Activated CD8-positive, alpha-beta T cell treated with anti-CD3 and anti-CD28 coated beads, Interleukin-2, amount 10 ng/mL, durations not matched to agents 7 days and 5 days (primary cell): Measurements from ENCODE around the gene POLG2. TPM values are rescaled to one million over a fixed set of nuclear protein-coding genes. Genes with fewer than 3 reads are reported as not detected.
A peak's percentile ranks its signal among the peaks of the same experiment; 100 is the strongest.

Experiments
- ATAC-seq: fragments of 150-1000 bp; cut with Tn5 transposase; one replicate; pipeline ENCODE4 v1.10.0; 2021; ENCODE audit warnings: moderate library complexity
- CTCF ChIA-PET: fragments of 350-600 bp; sonication (Branson Sonifier 250); formaldehyde crosslinking; loops from one replicate; lab custom pipeline; 2021; ENCODE audit warnings: antibody characterized with exemption; lab: Charles Lee
- POLR2A ChIA-PET: fragments of 350-600 bp; sonication (Branson Sonifier 250); formaldehyde crosslinking; loops from one replicate; lab custom pipeline; 2021; ENCODE audit warnings: antibody characterized with exemption; lab: Charles Lee
- DNase-seq: peaks from one replicate; pipeline ENCODE4 v3.0.0-alpha.2; 2020
- H3K27ac Mint-ChIP-seq: one replicate; pipeline ENCODE4 v1.8.0; 2021; ENCODE audit warnings: mild to moderate bottlenecking, mixed read lengths
- H3K27me3 Mint-ChIP-seq: one replicate; pipeline ENCODE4 v1.8.0; 2021; ENCODE audit warnings: low read depth, mixed read lengths
- H3K36me3 Mint-ChIP-seq: one replicate; pipeline ENCODE4 v1.8.0; 2021; ENCODE audit warnings: low read depth, mixed read lengths
- H3K4me1 Mint-ChIP-seq: one replicate; pipeline ENCODE4 v1.8.0; 2021; ENCODE audit warnings: low read depth, mixed read lengths
- H3K4me3 Mint-ChIP-seq: one replicate; pipeline ENCODE4 v1.8.0; 2021; ENCODE audit warnings: mild to moderate bottlenecking, mixed read lengths
- H3K9me3 Mint-ChIP-seq: one replicate; pipeline ENCODE4 v1.8.0; 2022; ENCODE audit warnings: mixed read lengths; ENCODE audit not compliant: insufficient read depth
- total RNA-seq, 2 experiments: library from RNA; stranded (reverse); gene quantifications; one replicate each; pipeline ENCODE4 v1.2.3, GENCODE V29; 2021

The POLG2 gene
- total RNA-seq, 2 experiments from 2014 or later = 31.3 to 33.7 TPM

- DNase-seq (no peak), ATAC-seq (no peak)
- H3K36me3 Mint-ChIP-seq = peaks cover 67% of the 10 kb centered on the region
- H3K9me3 Mint-ChIP-seq = no peaks in the 10 kb centered on the region
- ChIA-PET CTCF (interaction anchor here (0.9 to 1.0 kb wide), 2 partner anchors 13 to 117 kb away, joined by 3 read pairs; no protein-coding TSS in a partner anchor), POLR2A (interaction anchor here (0.8 kb wide), 1 partner anchor 25 kb away, joined by 4 read pairs; the partner anchor contains the start of gene CEP95)
- H3K4me1 Mint-ChIP-seq = no peaks in the 10 kb centered on the region
- no peak overlapping the region for H3K4me3 Mint-ChIP-seq
- no peak overlapping the region for H3K27ac Mint-ChIP-seq
- no peaks in the 10 kb centered on the region for H3K27me3 Mint-ChIP-seq
Observed at GRCh38 chr17:64531955-64532371, 35.1 kb upstream of the POLG2 start.

- Mint-ChIP-seq H3K27ac (no peak overlapping the region), H3K4me1 (no peaks in the 10 kb centered on the region), H3K4me3 (no peak overlapping the region), H3K36me3 (peaks cover 65% of the 10 kb centered on the region), H3K27me3 (no peaks in the 10 kb centered on the region), H3K9me3 (no peaks in the 10 kb centered on the region)
- CTCF ChIA-PET = interaction anchor here (1.2 kb wide), 1 partner anchor 14 kb away, joined by 3 read pairs; no protein-coding TSS in a partner anchor
- DNase-seq (no peak), ATAC-seq (no peak)
- POLR2A ChIA-PET = interaction anchor here (1.7 kb wide), 1 partner anchor 23 kb away, joined by 4 read pairs; the partner anchor contains the start of genes CEP95 and DDX5
Observed at GRCh38 chr17:64529221-64529620, 32.4 kb upstream of the POLG2 start.

GRCh38 chr17:64527914-64528313 is 31.1 kb upstream of the POLG2 start:
- Mint-ChIP-seq H3K4me1 (no peaks in the 10 kb centered on the region), H3K27ac (no peak overlapping the region), H3K36me3 (peaks cover 64% of the 10 kb centered on the region), H3K4me3 (no peak overlapping the region), H3K9me3 (no peaks in the 10 kb centered on the region), H3K27me3 (no peaks in the 10 kb centered on the region)
- POLR2A ChIA-PET = no interaction called here
- no peak for DNase-seq
- CTCF ChIA-PET = interaction anchor here (0.9 kb wide), 1 partner anchor 13 kb away, joined by 3 read pairs; no protein-coding TSS in a partner anchor
- no peak for ATAC-seq

GRCh38 chr17:64520359-64520758 is 23.5 kb upstream of the POLG2 start:
- POLR2A ChIA-PET = interaction anchor here (1.2 to 2.6 kb wide), 3 partner anchors 13 to 15 kb away, joined by 3 to 12 read pairs (median 4); partner anchors contain the start of genes CEP95 and DDX5

GRCh38 chr17:64519601-64520000 is 22.7 kb upstream of the POLG2 start:
- Mint-ChIP-seq H3K27me3 (no peaks in the 10 kb centered on the region), H3K4me1 (peaks cover 2% of the 10 kb centered on the region), H3K4me3 (no peak overlapping the region), H3K9me3 (no peaks in the 10 kb centered on the region), H3K27ac (no peak overlapping the region), H3K36me3 (peaks cover 48% of the 10 kb centered on the region)
- DNase-seq (no peak), ATAC-seq (no peak)
- ChIA-PET CTCF (interaction anchor here (1.0 to 1.2 kb wide), 2 partner anchors 12 to 99 kb away, joined by 3 read pairs; no protein-coding TSS in a partner anchor), POLR2A (interaction anchor here (1.5 to 2.6 kb wide), 2 partner anchors 12 to 14 kb away, joined by 4 to 12 read pairs; partner anchors contain the start of genes CEP95 and DDX5)

More at GRCh38 chr17:64520359-64520758, 23.5 kb upstream of the POLG2 start:
- H3K4me3 Mint-ChIP-seq = no peak overlapping the region
- no peaks in the 10 kb centered on the region for H3K27me3 Mint-ChIP-seq
- DNase-seq (no peak), ATAC-seq (no peak)
- no peaks in the 10 kb centered on the region for H3K4me1 Mint-ChIP-seq
- H3K27ac Mint-ChIP-seq = no peak overlapping the region
- H3K36me3 Mint-ChIP-seq = peaks cover 45% of the 10 kb centered on the region
- no peaks in the 10 kb centered on the region for H3K9me3 Mint-ChIP-seq
- CTCF ChIA-PET = interaction anchor here (1.0 to 1.1 kb wide), 2 partner anchors 30 to 100 kb away, joined by 3 read pairs; no protein-coding TSS in a partner anchor

GRCh38 chr17:64515829-64516228 is 19.0 kb upstream of the POLG2 start:
- no peak for ATAC-seq
- Mint-ChIP-seq H3K4me1 (peaks cover 8% of the 10 kb centered on the region), H3K4me3 (no peak overlapping the region), H3K27ac (no peak overlapping the region), H3K36me3 (peaks cover 67% of the 10 kb centered on the region), H3K9me3 (no peaks in the 10 kb centered on the region), H3K27me3 (no peaks in the 10 kb centered on the region)
- ChIA-PET CTCF (interaction anchor here (0.8 to 2.1 kb wide), 5 partner anchors 9 to 96 kb away, joined by 3 to 6 read pairs (median 3); partner anchors contain the start of gene CEP95), POLR2A (interaction anchor here (0.8 to 2.2 kb wide), 2 partner anchors 9 to 14 kb away, joined by 3 to 17 read pairs; partner anchors contain the start of genes CEP95 and DDX5)
- no peak for DNase-seq

GRCh38 chr17:64515419-64515818 is 18.6 kb upstream of the POLG2 start:
- CTCF ChIA-PET = interaction anchor here (0.8 to 2.1 kb wide), 6 partner anchors 9 to 134 kb away, joined by 3 to 6 read pairs (median 4); partner anchors contain the start of gene CEP95
- Mint-ChIP-seq H3K4me3 (no peak overlapping the region), H3K9me3 (no peaks in the 10 kb centered on the region), H3K4me1 (peaks cover 8% of the 10 kb centered on the region), H3K27ac (peak overlapping the region; percentile 14), H3K27me3 (no peaks in the 10 kb centered on the region), H3K36me3 (peaks cover 68% of the 10 kb centered on the region)
- POLR2A ChIA-PET = interaction anchor here (0.8 to 2.2 kb wide), 2 partner anchors 9 to 13 kb away, joined by 3 to 17 read pairs; partner anchors contain the start of genes CEP95 and DDX5
- DNase-seq (no peak), ATAC-seq (no peak)

GRCh38 chr17:64509179-64509578 is 12.3 kb upstream of the POLG2 start:
- POLR2A ChIA-PET = no interaction called here
- H3K27me3 Mint-ChIP-seq = no peaks in the 10 kb centered on the region
- H3K4me3 Mint-ChIP-seq = no peak overlapping the region
- DNase-seq (no peak), ATAC-seq (no peak)
- H3K36me3 Mint-ChIP-seq = peaks cover 59% of the 10 kb centered on the region
- H3K4me1 Mint-ChIP-seq = peaks cover 27% of the 10 kb centered on the region
- no peaks in the 10 kb centered on the region for H3K9me3 Mint-ChIP-seq
- no peak overlapping the region for H3K27ac Mint-ChIP-seq
- CTCF ChIA-PET = interaction anchor here (2.1 kb wide), 1 partner anchor 140 kb away, joined by 8 read pairs; no protein-coding TSS in a partner anchor

- H3K9me3 Mint-ChIP-seq = no peaks in the 10 kb centered on the region
- H3K27ac Mint-ChIP-seq = no peak overlapping the region
- peaks cover 59% of the 10 kb centered on the region for H3K36me3 Mint-ChIP-seq
- DNase-seq (no peak), ATAC-seq (no peak)
- peak overlapping the region; percentile 99 for H3K4me3 Mint-ChIP-seq
- CTCF ChIA-PET = no interaction called here
- H3K27me3 Mint-ChIP-seq = no peaks in the 10 kb centered on the region
- H3K4me1 Mint-ChIP-seq = peaks cover 32% of the 10 kb centered on the region
- POLR2A ChIA-PET = no interaction called here
Observed at GRCh38 chr17:64508683-64509082, 11.8 kb upstream of the POLG2 start.

GRCh38 chr17:64507413-64507782 is 10.5 kb upstream of the POLG2 start:
- peak overlapping the region; percentile 99 for H3K4me3 Mint-ChIP-seq
- DNase-seq (peak; percentile 63), ATAC-seq (peak; percentile 32)
- CTCF ChIA-PET = interaction anchor here (0.7 to 7.3 kb wide), 16 partner anchors 8 to 230 kb away, joined by 3 to 88 read pairs (median 3); partner anchors contain the start of gene POLG2
- H3K4me1 Mint-ChIP-seq = peaks cover 42% of the 10 kb centered on the region
- POLR2A ChIA-PET = interaction anchor here (0.6 to 4.2 kb wide), 23 partner anchors 8 to 727 kb away, joined by 3 to 151 read pairs (median 4); partner anchors contain the start of genes LRRC37A3, POLG2 and SMURF2
- H3K9me3 Mint-ChIP-seq = no peaks in the 10 kb centered on the region
- no peaks in the 10 kb centered on the region for H3K27me3 Mint-ChIP-seq
- peaks cover 59% of the 10 kb centered on the region for H3K36me3 Mint-ChIP-seq
- H3K27ac Mint-ChIP-seq = peak overlapping the region; percentile 100

GRCh38 chr17:64506576-64507412 is 9.9 kb upstream of the POLG2 start, which contains the start of gene CEP95:
TSS of gene CEP95 (plus strand) at chr17:64506977. CDS start at chr17:64507098, 121 bp downstream.
- DNase-seq (peak; percentile 98), ATAC-seq (peak; percentile 64)
- POLR2A ChIA-PET = interaction anchor here (0.6 to 4.2 kb wide), 40 partner anchors 9 to 726 kb away, joined by 3 to 151 read pairs (median 4); partner anchors contain the start of genes LRRC37A3, POLG2, SMURF2 and TEX2
- CTCF ChIA-PET = interaction anchor here (0.6 to 7.3 kb wide), 12 partner anchors 9 to 233 kb away, joined by 3 to 88 read pairs (median 6); partner anchors contain the start of gene POLG2
- H3K27ac Mint-ChIP-seq = peak within 1 kb of the TSS; percentile 100
- peak within 1 kb of the TSS; percentile 99 for H3K4me3 Mint-ChIP-seq
- H3K4me1 Mint-ChIP-seq = peaks cover 45% of the 10 kb centered on the region
- peaks cover 61% of the 10 kb centered on the region for H3K36me3 Mint-ChIP-seq
- H3K27me3 Mint-ChIP-seq = no peaks in the 10 kb centered on the region
- H3K9me3 Mint-ChIP-seq = no peaks in the 10 kb centered on the region
